ENCODE measurements around the gene OTOA.
"Not testable (repeated sequence)": the region's sequence is repeated elsewhere in the genome, so short reads cannot be mapped to it uniquely, and the experiment has no call there.

OTOA gene

DNA sequence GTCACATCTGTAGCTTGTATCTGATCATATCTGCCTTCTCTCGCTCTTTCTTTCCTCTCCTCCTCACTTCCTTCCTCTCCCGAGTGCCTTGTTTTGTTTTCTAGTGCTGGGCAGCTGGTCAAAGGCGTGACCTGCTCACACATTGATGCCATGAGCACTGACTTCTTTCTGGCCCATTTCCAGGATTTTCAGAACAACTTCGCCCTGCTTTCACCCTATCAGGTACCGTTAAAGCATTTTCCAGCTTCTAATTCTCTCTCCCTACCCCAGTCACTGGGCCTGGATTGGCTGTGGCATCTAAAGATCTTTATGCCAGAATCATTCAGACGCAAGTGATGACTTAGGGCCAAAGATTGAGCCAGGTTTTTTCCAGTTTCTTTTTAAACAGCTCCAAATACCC is 55.5 kb downstream of the OTOA start:
- DNase-seq, result peak in 1 of 56 donors; percentile 2

DNA sequence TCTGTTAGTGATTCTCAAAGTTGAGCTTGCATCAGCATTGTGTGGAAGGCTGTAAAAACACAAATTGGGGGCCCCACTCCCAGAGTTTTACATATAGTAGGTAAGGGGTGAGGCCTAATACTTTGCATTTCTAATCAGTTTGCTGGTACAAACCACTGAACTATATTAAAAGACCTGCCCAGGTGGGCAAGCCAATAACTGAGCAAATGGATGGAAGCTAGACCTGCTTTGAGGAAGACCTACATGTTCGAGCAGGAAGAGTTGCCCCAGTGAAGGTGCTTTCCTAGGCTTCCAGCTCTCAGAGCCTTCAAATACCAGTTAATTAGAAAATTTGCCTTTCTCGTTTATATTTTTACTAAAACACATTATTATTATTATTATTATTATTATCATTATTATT is 56.8 kb downstream of the OTOA start:
- DNase-seq, result no peak

DNA sequence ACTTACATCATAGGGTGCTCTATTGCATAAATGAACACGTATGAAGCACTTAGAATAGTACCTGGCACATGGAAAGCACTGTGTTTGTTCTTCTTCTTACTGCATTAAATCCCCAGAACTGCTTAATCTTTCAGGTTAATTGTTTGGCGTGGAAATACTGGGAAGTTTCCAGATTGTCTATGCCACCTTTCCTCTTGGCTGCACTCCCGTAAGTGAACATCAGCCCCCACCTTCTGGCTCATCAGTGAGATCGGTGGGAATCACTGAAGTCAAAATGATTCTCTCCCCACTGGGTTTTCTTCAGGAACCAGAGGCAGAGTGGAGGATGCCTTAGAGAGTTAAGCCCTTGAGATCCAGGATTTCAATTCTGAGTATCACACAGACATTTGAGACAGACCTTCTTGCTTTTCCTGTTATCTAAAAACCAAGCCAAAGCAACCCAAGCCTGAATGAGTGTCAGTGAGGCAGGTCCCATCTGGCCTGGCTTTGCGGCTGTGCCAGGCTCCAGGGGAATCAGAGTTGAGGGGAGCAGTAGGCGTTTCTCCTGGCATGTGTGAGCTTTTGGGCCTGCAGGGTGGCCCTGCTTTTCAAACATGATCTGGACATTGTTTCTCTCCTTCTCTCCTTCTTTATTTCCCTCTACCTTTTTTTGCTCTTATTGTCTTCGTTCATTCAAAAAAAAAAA is 59.1 kb downstream of the OTOA start:
- DNase-seq, result no peak

DNA sequence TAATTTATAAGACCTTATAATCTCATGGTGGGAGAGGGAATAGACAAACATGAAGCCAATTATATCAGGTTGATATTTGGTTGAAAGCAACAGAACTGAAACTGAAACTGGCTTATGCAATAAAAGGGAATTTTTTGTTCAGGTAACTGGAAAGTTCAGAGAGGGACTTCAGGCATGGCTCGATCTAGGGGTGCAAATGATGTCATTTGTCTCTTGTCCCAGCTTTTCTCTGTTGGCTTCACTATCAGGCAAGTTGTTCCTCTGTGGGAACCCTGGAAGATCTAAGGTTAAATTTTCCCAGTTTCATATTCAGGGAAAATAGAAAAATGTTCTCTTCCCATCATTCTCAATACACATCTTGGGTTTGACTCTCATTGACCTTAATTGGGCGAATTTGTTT is 59.8 kb downstream of the OTOA start:
- no peak for DNase-seq

DNA sequence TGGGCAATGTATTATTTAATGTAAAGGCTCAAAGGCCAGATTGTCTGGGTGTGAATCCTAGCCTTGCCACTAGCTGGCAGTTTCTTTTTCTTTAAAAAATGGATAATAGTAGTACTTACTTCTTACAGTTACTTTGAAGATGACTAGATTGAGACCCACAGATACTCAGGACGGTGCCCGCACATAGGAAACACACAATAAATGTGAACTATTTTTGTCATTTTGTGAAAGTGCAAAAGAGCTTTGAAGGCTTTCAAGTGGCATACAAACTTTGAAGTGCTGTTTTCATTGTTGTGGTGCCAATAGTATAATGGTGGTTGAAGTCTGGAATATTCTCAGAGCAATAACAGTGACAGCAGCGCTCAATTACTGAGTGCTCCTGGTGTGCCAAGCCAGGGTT is 63.6 kb downstream of the OTOA start:
- no peak for DNase-seq

DNA sequence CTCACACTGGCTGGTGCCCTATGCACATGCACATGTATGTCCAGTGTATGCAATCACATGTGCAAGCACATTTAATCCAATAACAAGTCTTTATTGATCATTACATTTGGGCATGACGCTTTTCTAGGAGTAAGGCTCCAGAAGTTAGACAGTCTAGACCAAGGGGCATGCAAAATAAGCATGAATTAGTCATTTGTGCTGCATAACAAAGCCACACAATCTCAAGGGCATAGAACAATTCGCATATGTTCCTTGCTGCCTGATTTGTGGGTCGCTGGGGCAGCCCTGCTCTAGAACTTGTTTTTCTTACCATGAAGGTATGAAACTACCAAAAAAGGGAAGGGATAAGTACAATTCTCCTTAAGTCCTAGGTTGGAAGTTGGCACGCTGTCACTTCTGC is 67.5 kb downstream of the OTOA start:
- not testable (repeated sequence) for DNase-seq

DNA sequence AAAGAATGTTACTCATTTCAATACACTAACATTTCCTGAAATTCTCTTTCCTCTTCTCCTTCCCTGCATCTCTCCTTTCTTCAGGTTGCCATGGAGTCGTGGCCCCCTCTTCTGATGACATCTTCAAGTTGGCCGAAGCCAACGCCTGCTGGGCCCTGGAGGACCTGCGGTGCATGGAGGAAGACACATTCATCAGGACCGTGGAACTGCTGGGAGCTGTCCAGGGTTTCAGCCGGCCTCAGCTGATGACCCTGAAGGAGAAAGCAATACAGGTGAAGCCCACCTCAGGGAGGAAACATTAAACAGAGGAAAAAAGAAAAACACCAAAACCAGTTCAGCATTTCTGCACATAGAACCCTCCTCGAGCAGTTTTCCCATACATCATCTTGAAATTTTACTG is 76.9 kb downstream of the OTOA start:
- not testable (repeated sequence) for DNase-seq

DNA sequence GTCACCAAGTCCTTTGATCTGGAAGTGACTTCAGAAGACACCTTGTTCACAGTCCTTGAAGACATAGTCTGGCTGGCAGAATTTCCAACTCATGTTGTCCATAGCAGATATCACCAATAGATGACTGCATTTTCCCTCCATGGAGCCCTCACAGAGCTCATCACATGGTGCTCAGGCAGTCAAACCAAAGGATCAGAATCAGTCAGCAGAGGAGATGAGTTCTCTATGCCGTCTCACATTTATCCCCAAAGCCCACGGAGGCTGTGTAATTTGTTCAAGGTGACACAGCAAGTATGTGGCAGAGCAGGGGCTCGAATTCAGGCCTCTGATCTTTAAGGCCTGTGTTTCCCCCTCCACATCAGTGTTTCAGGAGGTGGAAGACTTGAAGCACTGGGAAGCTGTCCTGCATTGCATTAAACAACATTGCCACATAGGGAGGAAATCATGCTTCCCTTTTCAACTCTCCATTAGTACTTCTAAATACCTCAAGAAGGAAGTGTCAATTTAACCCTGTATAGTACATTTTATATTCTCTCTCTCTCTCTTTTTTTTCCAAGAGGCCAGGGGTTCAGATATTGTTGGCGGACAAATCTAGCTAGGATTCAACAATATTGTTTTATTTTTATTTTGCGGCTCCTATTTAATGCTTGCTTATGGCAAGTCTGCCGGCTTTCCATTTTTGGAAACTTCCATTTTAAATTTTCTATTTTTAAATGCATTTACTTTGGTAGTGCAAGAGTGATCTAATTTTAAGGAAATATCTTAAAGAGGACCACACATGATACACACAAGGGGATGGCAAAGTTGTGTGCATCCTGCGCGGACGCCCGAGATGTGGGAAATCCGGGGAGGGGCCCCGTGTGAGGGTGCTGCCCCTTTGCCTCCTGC is 92.7 kb downstream of the OTOA start:
- peak in 2 of 56 donors; percentile 2 for DNase-seq

DNA sequence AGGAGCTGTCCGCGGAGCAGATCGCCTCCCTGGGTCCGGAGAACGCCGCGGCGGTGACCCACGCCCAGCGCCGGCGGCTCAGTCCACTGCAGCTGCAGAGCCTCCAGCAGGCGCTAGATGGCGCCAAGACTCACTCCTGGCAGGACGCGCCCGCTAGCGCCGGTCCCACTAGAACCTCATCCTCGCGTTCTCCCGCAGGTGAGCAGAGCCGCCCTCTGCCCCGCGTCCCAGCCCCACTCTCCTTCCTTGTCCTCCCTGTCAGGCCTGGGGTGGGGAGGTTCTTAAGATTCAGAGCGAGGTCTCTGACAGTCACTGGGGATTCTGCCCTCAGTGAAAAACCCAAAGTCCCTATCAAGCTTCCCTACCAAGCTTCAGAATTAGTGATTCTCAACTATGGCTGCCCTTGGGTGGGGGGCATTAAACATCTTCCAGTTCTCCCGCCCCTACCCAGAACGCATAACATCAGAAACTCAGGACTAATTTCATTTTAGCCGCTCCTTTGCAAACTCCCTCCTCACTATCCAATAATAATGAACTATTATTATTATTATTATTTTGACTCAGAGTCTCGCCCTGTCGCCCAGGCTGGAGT is 93.4 kb downstream of the OTOA start:
- DNase-seq, result not testable (repeated sequence)

DNA sequence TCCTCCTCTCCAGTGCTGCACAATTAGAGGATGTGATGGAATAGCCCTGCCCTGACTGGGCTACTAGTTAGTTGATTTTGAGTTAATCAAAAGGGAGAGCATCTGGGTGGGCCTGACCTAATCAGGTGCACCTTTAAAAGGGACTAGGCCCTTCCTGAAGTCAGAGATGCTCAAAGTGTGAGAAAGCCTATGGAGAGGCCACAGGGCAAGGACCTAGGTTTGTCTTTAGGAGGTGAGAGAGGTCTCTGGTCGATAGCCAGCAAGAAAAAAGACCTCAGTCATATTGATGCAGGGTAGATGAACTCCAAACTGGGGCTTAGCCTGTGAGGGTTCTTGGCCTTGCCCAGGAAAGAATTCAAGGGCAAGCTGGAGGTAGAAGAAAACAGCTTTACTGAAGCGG is 104.5 kb downstream of the OTOA start:
- not testable (repeated sequence) for DNase-seq

DNA sequence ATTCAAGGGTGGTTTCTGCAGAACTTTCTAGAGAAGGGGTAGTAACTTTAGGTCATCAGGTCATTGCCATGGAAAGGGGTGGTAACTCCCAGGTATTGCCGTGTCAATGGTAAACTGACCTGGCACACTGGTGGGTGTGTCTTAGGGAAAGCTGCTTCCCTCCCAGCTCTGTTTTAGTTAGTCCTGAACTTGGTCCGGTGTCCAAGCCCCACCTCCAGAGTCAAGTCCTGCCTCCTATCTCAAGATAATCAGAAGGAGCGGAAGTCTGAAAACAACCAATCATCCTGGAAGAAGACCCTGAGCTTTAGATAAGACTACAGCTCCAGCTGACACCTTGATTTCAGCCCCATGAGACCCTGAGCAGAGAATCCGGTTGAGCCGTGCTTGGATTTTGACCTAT is 105.0 kb downstream of the OTOA start:
- not testable (repeated sequence) for DNase-seq

DNA sequence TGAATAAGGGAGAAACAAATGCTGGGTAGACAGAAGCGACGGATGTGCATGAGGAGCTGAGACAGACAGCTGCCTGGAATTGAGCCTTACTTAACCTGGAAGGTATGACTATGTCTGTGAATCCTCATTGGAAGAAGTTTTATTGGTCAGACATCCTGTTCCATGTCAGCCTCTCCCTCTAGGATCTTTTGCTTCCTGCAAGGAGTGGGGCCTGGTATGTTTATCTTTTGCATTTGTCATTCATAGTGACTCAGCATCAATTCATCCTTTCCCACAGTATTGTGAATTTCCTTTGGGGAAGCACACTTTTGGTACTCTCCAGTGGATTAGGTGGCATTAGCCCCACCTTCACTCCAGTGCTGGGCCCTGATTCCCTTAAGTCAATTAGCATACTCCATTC is 105.5 kb downstream of the OTOA start:
- DNase-seq, result not testable (repeated sequence)

DNA sequence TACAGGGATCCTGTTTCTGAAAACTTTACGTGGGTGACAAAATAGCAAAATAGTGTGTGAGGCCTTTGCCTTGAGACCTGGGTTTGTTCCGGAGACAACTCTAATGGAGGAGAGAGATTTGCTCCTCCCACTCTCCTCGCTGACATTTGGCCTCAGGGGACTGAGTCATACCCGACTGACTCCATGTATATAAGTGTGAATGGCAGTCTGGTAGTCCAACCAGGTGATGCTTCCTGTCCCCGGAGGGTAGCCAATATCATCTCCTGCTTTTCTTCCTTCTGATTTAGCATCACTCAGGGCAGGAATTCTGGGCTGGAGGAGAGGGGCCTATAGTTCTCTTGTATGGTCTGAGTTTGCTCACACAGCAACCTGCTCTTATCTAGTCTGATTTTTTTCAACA is 106.8 kb downstream of the OTOA start:
- not testable (repeated sequence) for DNase-seq

DNA sequence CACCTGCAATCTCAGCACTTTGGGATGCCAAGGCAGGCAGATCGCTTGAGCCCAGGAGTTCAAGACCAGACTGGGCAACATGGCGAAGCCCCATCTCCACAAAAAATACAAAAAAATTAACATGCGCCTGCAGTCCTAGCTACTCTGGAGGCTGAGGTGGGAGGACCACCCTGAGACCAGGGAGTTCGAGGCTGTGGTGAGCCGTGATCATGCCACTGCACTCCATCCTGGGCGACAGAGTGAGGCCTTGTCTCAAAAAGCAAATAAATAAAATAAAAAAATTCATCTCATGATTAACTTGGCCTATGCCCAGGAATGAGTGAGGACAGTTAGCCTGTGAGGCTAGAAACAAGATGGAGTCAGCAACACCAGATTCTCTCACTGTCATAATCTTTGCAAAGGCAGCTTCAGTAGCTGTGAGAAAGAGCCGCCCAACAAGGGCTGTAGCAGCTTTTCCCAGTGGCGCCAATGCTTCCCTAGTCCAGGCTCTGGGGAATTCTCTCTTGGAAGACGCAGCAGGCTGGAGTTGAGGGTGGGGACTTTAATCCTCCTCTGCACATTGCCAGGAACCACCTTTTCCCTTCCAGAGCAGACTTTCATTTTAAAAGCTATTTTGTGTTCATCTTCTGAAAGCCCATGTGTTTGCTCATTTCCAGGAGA is 108.9 kb downstream of the OTOA start:
- not testable (repeated sequence) for DNase-seq

DNA sequence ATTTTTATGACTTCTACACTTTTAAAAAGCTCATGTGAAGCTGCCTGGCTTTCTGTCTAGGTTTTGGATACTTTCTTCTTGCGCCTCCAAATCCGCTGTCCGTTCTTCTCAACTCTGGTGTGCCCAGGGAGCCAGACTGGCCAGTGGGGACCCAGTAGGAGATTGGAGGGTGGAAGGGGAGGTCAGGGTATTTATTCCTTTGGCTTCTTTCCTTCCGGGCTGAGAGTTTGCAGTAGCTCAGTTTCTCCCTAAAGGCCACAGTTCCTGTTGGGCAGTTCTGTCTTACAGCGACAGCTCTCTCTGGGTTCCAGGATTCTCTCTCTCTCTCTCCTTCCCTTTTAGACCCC is 109.4 kb downstream of the OTOA start:
- DNase-seq, result not testable (repeated sequence)

DNA sequence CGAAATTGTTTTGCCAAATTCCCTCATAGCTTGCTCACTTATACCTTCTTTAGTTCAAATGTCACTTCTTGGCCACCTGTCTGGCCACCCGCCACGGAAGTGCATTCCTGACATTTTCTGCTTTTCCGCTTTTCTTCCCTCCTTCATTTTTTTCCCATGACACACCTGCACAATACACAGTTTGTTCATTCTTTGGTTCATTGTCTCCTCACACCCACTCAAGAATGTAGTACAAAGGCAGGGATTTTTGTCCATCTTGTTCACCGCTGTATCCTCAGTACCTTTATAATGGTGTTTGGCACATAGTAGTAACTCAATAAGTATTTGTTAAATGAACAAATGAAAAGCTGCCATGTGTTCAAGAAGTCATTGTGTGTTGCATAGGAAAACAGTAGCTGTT is 116.8 kb downstream of the OTOA start:
- DNase-seq, result not testable (repeated sequence)

DNA sequence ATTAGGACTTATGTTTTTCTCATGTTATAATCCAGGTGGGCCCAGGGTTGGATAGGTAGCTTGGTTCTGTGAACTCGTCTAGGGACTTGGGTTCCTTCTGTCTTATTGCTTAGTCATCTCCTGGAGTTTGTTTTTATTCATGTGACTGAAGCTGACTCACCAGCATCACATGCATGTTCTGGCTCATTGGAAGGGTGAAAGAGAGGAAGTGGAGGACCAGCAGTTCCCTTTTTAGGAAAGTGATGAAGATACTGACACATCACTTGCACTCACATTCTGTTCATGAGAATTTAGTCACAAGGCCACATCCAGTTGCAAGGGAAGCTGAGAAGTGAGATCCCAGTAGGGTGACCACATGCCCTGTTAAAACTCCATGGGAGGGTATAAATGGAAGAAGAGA is 126.7 kb downstream of the OTOA start:
- not testable (repeated sequence) for DNase-seq

DNA sequence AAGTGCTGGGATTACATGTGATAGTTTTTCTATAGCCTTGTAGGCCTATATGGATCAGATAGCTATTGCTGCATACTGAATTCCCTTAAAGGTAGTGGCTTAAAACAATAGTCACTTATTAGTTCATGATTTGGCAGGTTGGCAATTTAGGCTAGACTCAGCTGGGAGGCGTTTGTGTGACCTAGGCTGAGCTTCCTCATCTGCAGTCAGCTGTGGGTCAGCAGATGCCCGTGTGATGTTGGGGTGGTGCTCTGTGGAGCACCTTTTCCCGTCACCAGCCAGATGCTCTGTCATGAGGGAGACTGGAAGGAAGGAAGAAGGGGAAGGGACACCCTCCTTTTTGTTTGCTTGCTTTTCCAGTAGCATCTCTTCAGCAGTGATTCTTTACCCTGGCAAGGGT is 129.5 kb downstream of the OTOA start:
- not testable (repeated sequence) for DNase-seq

DNA sequence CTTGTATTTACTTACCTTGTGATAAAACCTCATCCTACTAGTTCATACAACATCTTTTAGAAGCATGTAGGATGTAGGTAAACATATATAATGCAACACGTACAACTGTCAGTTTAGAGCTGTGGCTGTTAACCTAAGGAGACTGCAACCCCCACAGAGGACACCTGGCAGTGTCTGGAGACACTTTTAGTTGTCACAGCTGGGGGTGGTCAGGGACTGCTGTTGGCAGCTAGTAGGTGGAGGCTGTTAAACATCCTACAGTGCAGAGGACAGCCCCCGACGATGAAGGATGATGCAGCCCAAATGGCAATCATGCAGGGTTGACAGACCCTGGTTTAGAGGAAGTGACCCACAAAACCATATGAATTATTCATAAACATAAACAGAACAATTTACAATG is 134.8 kb downstream of the OTOA start:
- not testable (repeated sequence) for DNase-seq

DNA sequence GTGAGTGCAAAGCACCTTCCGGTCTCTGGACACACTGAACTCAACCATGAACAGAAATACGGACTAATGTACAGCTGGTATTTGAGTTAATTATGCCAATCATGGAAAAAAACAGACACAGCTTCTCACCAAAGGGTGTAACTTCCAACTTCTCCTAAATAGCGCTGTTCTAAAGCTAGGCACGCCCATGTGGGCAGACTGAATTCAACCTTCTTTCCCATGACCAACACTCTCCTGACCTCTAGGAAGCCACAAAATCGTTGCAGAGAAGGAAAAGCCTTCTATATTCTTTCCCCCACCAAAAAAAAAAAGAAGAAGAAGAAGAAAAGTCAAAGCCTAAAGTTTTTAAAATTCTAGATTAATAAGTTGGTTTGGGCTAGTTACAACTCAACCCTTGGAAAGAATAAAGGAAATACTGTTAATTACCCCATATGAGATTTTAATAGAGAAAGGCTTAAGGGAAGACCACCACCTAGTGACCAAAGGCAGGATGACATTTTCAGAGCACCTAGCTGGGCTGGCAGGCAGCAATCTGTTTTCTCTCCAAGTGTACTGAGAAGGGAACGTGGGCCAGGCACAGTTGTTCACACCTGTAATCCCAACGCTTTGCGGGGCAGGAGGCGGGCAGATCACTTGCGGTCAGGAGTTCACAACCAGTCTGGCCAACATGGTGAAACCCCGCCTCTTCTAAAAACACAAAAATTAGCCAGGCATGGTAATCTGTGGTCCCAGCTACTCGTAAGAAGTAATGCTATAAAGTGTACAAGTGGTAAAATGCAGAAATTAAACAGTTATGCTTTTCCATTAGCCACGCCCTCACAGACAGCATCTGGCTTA is 138.0 kb downstream of the OTOA start:
- peak in 5 of 56 donors; percentile 1 to 23 (median 7) for DNase-seq

DNA sequence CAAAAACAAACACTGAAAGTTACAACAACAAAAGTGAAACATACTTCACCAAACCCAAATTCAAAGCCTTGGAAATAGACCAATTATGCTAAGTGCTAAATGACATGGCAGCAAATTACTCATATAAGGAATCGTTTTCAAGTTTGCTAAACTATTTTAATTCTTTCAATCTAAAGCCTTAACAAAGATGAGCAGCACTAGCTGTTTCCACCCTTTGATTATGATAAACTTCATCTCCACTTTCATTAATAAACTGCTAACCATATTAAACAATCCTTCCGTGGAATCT is 138.6 kb downstream of the OTOA start:
- not testable (repeated sequence) for DNase-seq

Measured in amygdala (tissue), 56 donors.